Endothelial cell of umbilical vein (primary cell): ENCODE data around the gene SAP25. TPM values are rescaled to one million over a fixed set of nuclear protein-coding genes. Genes with fewer than 3 reads are reported as not detected.

ENCODE experiments used
- BruUV-seq: library from RNA; stranded (reverse); fragments of 400-500 nt; replicated peaks from 2 replicates; lab custom pipeline; 2021; lab: Mats Ljungman, UMichigan
- CTCF ChIA-PET: fragments of 300-600, 350-600 bp; sonication (Branson Sonifier 250); formaldehyde crosslinking; loops from one replicate; lab custom pipeline; 2021; ENCODE audit warnings: antibody characterized with exemption, inconsistent platforms; lab: Charles Lee
- POLR2A ChIA-PET: fragments of 300-600, 350-600 bp; sonication (Branson Sonifier 250); formaldehyde crosslinking; loops from one replicate; lab custom pipeline; 2021; ENCODE audit warnings: antibody characterized with exemption, inconsistent platforms; lab: Charles Lee
- DNase-seq: peaks from one replicate; pipeline ENCODE4 v3.0.0-alpha.2; 2011; ENCODE audit warnings: low read depth, low spot score
- FAIRE-seq: peaks from 2 replicates; lab custom pipeline; 2011; peaks lifted over from hg19 to GRCh38; lab: Jason Lieb, UNC
- H2AFZ ChIP-seq: 2 replicates; pipeline ENCODE4 v1.6.0; 2012; ENCODE audit warnings: low read depth, low read length, control low read depth, inconsistent platforms
- H3K27ac ChIP-seq: 2 replicates; pipeline ENCODE4 v1.5.1; 2011; ENCODE audit warnings: low read depth, mild to moderate bottlenecking, control low read depth, low read length, moderate library complexity; ENCODE audit not compliant: insufficient read depth
- H3K27me3 ChIP-seq, 2 experiments: 2 replicates each; pipeline versions ENCODE4 v1.6.0 to v1.6.1; 2011; ENCODE audit warnings: low read length in 2 of 2, mixed read lengths in 1 of 2; ENCODE audit not compliant: control insufficient read depth in 2 of 2, insufficient read depth in 2 of 2
- H3K36me3 ChIP-seq, 2 experiments: 2 replicates in 1 of 2; 3 replicates in 1 of 2; pipeline ENCODE4 v1.5.1; 2011; ENCODE audit warnings: low read length in 2 of 2, mild to moderate bottlenecking in 1 of 2, moderate library complexity in 1 of 2; ENCODE audit not compliant: control insufficient read depth in 2 of 2, insufficient read depth in 2 of 2; ENCODE audit errors: extremely low read depth in 1 of 2
- H3K4me1 ChIP-seq: 3 replicates; pipeline ENCODE4 v1.5.1; 2011; ENCODE audit warnings: mild to moderate bottlenecking, low read length; ENCODE audit not compliant: control insufficient read depth, insufficient read depth; ENCODE audit errors: extremely low read depth
- H3K4me2 ChIP-seq: 2 replicates; pipeline ENCODE4 v1.6.1; 2011; ENCODE audit warnings: low read length, control low read depth, mixed read lengths; ENCODE audit not compliant: insufficient read depth
- H3K4me3 ChIP-seq, 3 experiments: fragments of 200-600 bp in 1 of 3; sonication (generic), shearing (Covaris generic) in 1 of 3; replicated peaks in 1 of 3; 2 replicates each; pipeline ENCODE4 v1.5.1; 2011 to 2016; ENCODE audit warnings: control low read depth in 3 of 3, low read length in 3 of 3, mild to moderate bottlenecking in 2 of 3, inconsistent platforms in 1 of 3, low read depth in 1 of 3, moderate library complexity in 1 of 3; ENCODE audit not compliant: insufficient read depth in 1 of 3
- H3K79me2 ChIP-seq: 2 replicates; pipeline ENCODE4 v1.6.0; 2012; ENCODE audit warnings: low read length, inconsistent platforms; ENCODE audit not compliant: control insufficient read depth, insufficient read depth
- H3K9ac ChIP-seq: replicated peaks from 2 replicates; pipeline ENCODE3; 2011; ENCODE audit warnings: low read length, control low read depth; ENCODE audit not compliant: insufficient read depth; ENCODE audit errors: extremely low read depth
- H3K9me1 ChIP-seq: replicated peaks from 3 replicates; pipeline ENCODE4 v1.6.0; 2011; ENCODE audit warnings: mild to moderate bottlenecking, low read length; ENCODE audit not compliant: control insufficient read depth, insufficient read depth; ENCODE audit errors: extremely low read depth
- H3K9me3 ChIP-seq: replicated peaks from 2 replicates; pipeline ENCODE4 v1.5.1; 2012; ENCODE audit warnings: low read length, inconsistent platforms; ENCODE audit not compliant: control insufficient read depth, insufficient read depth
- H4K20me1 ChIP-seq: replicated peaks from 2 replicates; pipeline ENCODE3; 2011; ENCODE audit warnings: mild to moderate bottlenecking, low read length; ENCODE audit not compliant: control insufficient read depth, insufficient read depth; ENCODE audit errors: extremely low read depth
- EZH2 ChIP-seq: IDR thresholded peaks from 2 replicates; pipeline ENCODE4 v1.6.1; 2012; ENCODE audit warnings: borderline replicate concordance, low read depth, mild to moderate bottlenecking, moderate library complexity, low read length, inconsistent platforms; ENCODE audit not compliant: severe bottlenecking
- FOS ChIP-seq: IDR thresholded peaks from 2 replicates; pipeline ENCODE4 v1.6.1; 2011; ENCODE audit warnings: mild to moderate bottlenecking, low read length, moderate library complexity, borderline replicate concordance; ENCODE audit not compliant: insufficient read depth
- GATA2 ChIP-seq: IDR thresholded peaks from 2 replicates; pipeline ENCODE4 v1.7.0; 2011; ENCODE audit warnings: low read depth, mild to moderate bottlenecking, moderate library complexity, mixed read lengths, low read length; ENCODE audit not compliant: insufficient read length, insufficient read depth
- JUN ChIP-seq: IDR thresholded peaks from 2 replicates; pipeline ENCODE4 v1.6.1; 2011; ENCODE audit warnings: borderline replicate concordance, low read depth; ENCODE audit not compliant: insufficient read length, insufficient read depth
- MYC ChIP-seq: IDR thresholded peaks from one replicate; pipeline ENCODE4 v1.6.1; 2011; ENCODE audit warnings: mild to moderate bottlenecking, low read depth, low read length
- POLR2A ChIP-seq: IDR thresholded peaks from 2 replicates; pipeline ENCODE4 v1.6.1; 2012; ENCODE audit warnings: low read depth, mild to moderate bottlenecking, control low read depth, low read length
- POLR2AphosphoS5 ChIP-seq: IDR thresholded peaks from 2 replicates; pipeline ENCODE4 v1.6.1; 2012; ENCODE audit warnings: low read depth, mild to moderate bottlenecking, control low read depth, low read length, moderate library complexity; ENCODE audit not compliant: insufficient read depth
- dilution Hi-C: fragments of 300-500 bp; cut with MboI; formaldehyde crosslinking; loops from one replicate; pipeline ENCODE4 v1.15.0; 2019; ENCODE audit warnings: low sequenced_read_pairs; ENCODE audit not compliant: extremely low pct_ligation_motif_present
- intact Hi-C: fragments of 100-400 bp; cut with micrococcal nuclease; formaldehyde crosslinking; loops from one replicate; pipeline ENCODE4 v1.10.0; 2022
- polyA plus RNA-seq, 4 experiments: library from polyadenylated mRNA; depleted of rRNA in 3 of 4; stranded (reverse) in 3 of 4; unstranded in 1 of 4; fragments of >200 nt; gene quantifications; 2 replicates each; pipeline versions ENCODE4 v1.2.1 to v1.2.3, GENCODE V29; 2011 to 2012; ENCODE audit warnings: missing spikeins in 1 of 4
- total RNA-seq: library from RNA; stranded (reverse); gene quantifications from 2 replicates; pipeline ENCODE4 v1.2.3, GENCODE V29; 2021
- TF ChIP-seq, protein P1 (sequence below), 2 donors: IDR thresholded peaks; 1 replicate in 1 of 2; 2 replicates in 1 of 2; pipeline ENCODE4 v1.5.1; 2011; ENCODE audit warnings: low read length in 2 of 2, mild to moderate bottlenecking in 2 of 2, moderate library complexity in 2 of 2, control low read depth in 1 of 2, inconsistent platforms in 1 of 2, low read depth in 1 of 2; ENCODE audit not compliant: insufficient read depth in 1 of 2; ENCODE audit errors: extremely low read depth in 1 of 2
- TF ChIP-seq, protein P2 (sequence below): IDR thresholded peaks from 2 replicates; pipeline ENCODE4 v1.6.1; 2011; ENCODE audit not compliant: insufficient read depth, insufficient read length

SAP25 gene
- total and polyA plus RNA-seq, 2 donors (not counting 3 experiments of a cell fraction or from before 2014, with no cell fraction given) = 3.2 TPM

DNA sequence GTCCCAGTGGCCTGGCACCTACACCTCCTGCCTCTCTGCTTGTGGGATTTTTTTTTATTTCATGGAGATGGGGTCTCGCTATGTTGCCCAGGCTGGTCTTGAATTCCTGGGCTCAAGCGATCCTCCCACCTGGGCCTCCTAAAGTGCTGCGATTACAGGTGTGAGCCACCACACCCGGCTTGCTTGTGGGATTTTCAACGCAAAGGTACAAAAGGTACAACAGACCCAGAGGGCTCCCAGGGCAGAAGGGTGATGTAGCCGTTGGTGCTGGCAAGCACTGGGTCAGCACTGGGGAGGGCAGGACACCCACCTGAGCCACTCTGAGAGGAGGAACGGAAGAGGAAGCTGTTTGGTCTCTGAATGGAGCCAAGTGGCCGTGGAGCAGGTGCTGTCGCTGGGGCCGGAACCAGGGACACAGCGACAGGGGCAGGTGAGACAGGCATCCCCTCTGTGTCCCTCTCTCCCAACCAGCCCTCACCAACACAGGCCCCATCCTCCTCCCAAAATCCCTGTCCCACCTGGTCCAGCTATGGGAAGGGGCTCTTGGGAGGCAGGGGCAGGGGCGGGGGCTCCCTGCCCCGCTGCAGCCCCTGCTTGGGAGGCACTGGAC is 2.8 kb upstream of the SAP25 start:
- no peaks in the 10 kb centered on the region for H3K9me3 ChIP-seq
- H3K79me2 ChIP-seq = no peaks in the 10 kb centered on the region
- no peak overlapping the region for H3K4me2 ChIP-seq
- no peaks in the 10 kb centered on the region for H4K20me1 ChIP-seq
- DNase-seq = no peak
- ChIA-PET CTCF (interaction anchor here (1.5 kb wide), 1 partner anchor 117 kb away, joined by 3 read pairs; no protein-coding TSS in a partner anchor), POLR2A (interaction anchor here (1.7 kb wide), 1 partner anchor 9 kb away, joined by 6 read pairs; the partner anchor contains the start of genes FBXO24 and LRCH4)
- intact Hi-C loops = no loop called here
- TF ChIP-seq POLR2AphosphoS5 = no peak
- H3K27me3 ChIP-seq = no peaks in the 10 kb centered on the region
- H2AFZ ChIP-seq = no peak overlapping the region
- H3K4me3 ChIP-seq = no peak overlapping the region
- FAIRE-seq = no peak
- no peak overlapping the region for H3K9ac ChIP-seq
- H3K36me3 ChIP-seq = peaks cover 9 to 49% of the 10 kb centered on the region in 2 experiments
- no peaks in the 10 kb centered on the region for H3K4me1 ChIP-seq
- H3K9me1 ChIP-seq = no peaks in the 10 kb centered on the region
- no TSS peak for BruUV-seq
- dilution Hi-C loops = no loop called here
- H3K27ac ChIP-seq = no peak overlapping the region

DNA sequence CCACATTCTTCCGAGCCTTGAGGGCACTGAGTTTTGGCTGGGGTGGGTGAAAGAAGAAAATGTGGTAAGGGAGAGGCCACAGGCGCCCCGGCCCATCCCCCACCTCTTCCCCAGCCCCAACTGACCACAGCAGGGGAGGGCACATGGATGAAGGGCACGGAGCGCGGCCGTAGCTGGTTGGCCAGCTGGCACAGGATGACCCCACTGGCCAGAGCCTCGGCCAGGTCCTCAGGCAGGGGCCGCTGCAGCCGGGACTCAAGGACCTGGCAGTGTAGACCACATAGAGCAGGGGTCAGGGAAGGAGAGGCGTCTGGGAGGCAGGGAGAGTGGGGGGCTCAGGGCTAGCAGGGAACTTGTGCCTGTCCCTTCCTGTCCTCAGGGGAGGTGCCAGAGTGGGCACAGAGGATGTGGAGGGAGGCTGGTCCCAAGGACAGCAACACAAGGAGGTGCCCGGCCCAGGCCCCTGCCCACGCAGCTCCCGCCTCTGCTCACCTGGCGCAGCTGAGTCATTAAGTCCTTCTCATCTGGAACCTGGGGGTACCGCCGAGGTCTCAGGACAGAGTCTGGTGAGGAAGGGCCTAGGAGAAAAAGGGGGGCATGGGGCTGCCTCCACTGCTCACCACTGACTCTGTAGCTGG is 2.2 kb upstream of the SAP25 start:
- intact Hi-C loops (no loop called here), dilution Hi-C loops (no loop called here)
- ChIA-PET CTCF (interaction anchor here (1.5 kb wide), 1 partner anchor 117 kb away, joined by 3 read pairs; no protein-coding TSS in a partner anchor), POLR2A (interaction anchor here (0.9 kb wide), 1 partner anchor 9 kb away, joined by 3 read pairs; no protein-coding TSS in a partner anchor)
- Histone ChIP-seq H3K4me1 (no peaks in the 10 kb centered on the region), H2AFZ (no peak overlapping the region), H3K9me1 (no peaks in the 10 kb centered on the region), H3K79me2 (no peaks in the 10 kb centered on the region), H3K4me2 (no peak overlapping the region), H3K36me3 (peaks cover 9 to 43% of the 10 kb centered on the region in 2 experiments), H3K27me3 (no peaks in the 10 kb centered on the region), H3K9me3 (no peaks in the 10 kb centered on the region), H3K9ac (no peak overlapping the region), H3K4me3 (no peak overlapping the region), H3K27ac (no peak overlapping the region), H4K20me1 (no peaks in the 10 kb centered on the region)
- DNase-seq (no peak), FAIRE-seq (no peak)
- no TSS peak for BruUV-seq
- no peak for TF ChIP-seq GATA2
- no peak for TF ChIP-seq POLR2A
- TF ChIP-seq, protein P1, sequence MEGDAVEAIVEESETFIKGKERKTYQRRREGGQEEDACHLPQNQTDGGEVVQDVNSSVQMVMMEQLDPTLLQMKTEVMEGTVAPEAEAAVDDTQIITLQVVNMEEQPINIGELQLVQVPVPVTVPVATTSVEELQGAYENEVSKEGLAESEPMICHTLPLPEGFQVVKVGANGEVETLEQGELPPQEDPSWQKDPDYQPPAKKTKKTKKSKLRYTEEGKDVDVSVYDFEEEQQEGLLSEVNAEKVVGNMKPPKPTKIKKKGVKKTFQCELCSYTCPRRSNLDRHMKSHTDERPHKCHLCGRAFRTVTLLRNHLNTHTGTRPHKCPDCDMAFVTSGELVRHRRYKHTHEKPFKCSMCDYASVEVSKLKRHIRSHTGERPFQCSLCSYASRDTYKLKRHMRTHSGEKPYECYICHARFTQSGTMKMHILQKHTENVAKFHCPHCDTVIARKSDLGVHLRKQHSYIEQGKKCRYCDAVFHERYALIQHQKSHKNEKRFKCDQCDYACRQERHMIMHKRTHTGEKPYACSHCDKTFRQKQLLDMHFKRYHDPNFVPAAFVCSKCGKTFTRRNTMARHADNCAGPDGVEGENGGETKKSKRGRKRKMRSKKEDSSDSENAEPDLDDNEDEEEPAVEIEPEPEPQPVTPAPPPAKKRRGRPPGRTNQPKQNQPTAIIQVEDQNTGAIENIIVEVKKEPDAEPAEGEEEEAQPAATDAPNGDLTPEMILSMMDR (IDR thresholded peaks at IDR 0.05; ENCODE audit: extremely low read depth in 1 of 2, insufficient read depth in 1 of 2, low read depth in 1 of 2, low read length in 2 of 2) = no peak
- no peak for TF ChIP-seq MYC
- TF ChIP-seq EZH2 = no peak
- TF ChIP-seq POLR2AphosphoS5 = no peak
- TF ChIP-seq, protein P2, sequence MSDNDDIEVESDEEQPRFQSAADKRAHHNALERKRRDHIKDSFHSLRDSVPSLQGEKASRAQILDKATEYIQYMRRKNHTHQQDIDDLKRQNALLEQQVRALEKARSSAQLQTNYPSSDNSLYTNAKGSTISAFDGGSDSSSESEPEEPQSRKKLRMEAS = no peak
- no peak for TF ChIP-seq FOS
- no peak for TF ChIP-seq JUN
